ENCODE measurements around the gene TUBB2B. TPM values are rescaled to one million over a fixed set of nuclear protein-coding genes. Genes with fewer than 3 reads are reported as not detected.

The TUBB2B gene
- total RNA-seq, 4 donors from 2014 or later = 0.26 to 80.7 (median 4.3) TPM; not detected in 1

GRCh38 chr6:3218266-3218665 is 9.2 kb downstream of the TUBB2B start:
- Histone ChIP-seq H3K9me3 (no peaks in the 10 kb centered on the region), H3K27ac (no peak overlapping the region), H3K27me3 (no peaks in the 10 kb centered on the region), H3K36me3 (no peaks in the 10 kb centered on the region), H3K4me3 (no peak overlapping the region), H3K4me1 (no peaks in the 10 kb centered on the region)
- DNase-seq = no peak
- intact Hi-C loops (cut with DNase I; ENCODE audit: low total_unique reads) = no loop called here
- TF ChIP-seq POLR2A (IDR thresholded peaks at IDR 0.05) (no peak), CTCF (IDR thresholded peaks at IDR 0.05) (no peak)

GRCh38 chr6:3217286-3217685 is 10.2 kb downstream of the TUBB2B start:
- no peak for DNase-seq
- TF ChIP-seq CTCF (IDR thresholded peaks at IDR 0.05) (no peak), POLR2A (IDR thresholded peaks at IDR 0.05) (no peak)
- H3K9me3 ChIP-seq = no peaks in the 10 kb centered on the region
- intact Hi-C loops (cut with DNase I; ENCODE audit: low total_unique reads) = no loop called here
- H3K4me1 ChIP-seq = no peaks in the 10 kb centered on the region
- no peak overlapping the region for H3K27ac ChIP-seq
- H3K27me3 ChIP-seq = no peaks in the 10 kb centered on the region
- H3K4me3 ChIP-seq = no peak overlapping the region
- no peaks in the 10 kb centered on the region for H3K36me3 ChIP-seq

GRCh38 chr6:3214898-3215297 is 12.6 kb downstream of the TUBB2B start:
- Histone ChIP-seq H3K27me3 (no peaks in the 10 kb centered on the region), H3K4me1 (no peaks in the 10 kb centered on the region), H3K9me3 (no peaks in the 10 kb centered on the region), H3K4me3 (no peak overlapping the region), H3K36me3 (no peaks in the 10 kb centered on the region), H3K27ac (no peak overlapping the region)
- intact Hi-C loops (cut with DNase I; ENCODE audit: low total_unique reads) = no loop called here
- TF ChIP-seq CTCF (IDR thresholded peaks at IDR 0.05) = no peak
- TF ChIP-seq POLR2A (IDR thresholded peaks at IDR 0.05) = no peak
- no peak for DNase-seq

GRCh38 chr6:3213334-3213695 is 14.1 kb downstream of the TUBB2B start:
- no peaks in the 10 kb centered on the region for H3K9me3 ChIP-seq
- peaks cover 0 to 4% of the 10 kb centered on the region in 2 donors for H3K4me1 ChIP-seq
- intact Hi-C loops (cut with DNase I; ENCODE audit: low total_unique reads) = no loop called here
- no peak overlapping the region for H3K4me3 ChIP-seq
- no peaks in the 10 kb centered on the region for H3K27me3 ChIP-seq
- no peak overlapping the region for H3K27ac ChIP-seq
- DNase-seq = no peak
- H3K36me3 ChIP-seq = no peaks in the 10 kb centered on the region
- TF ChIP-seq POLR2A (IDR thresholded peaks at IDR 0.05) = no peak
- TF ChIP-seq CTCF (IDR thresholded peaks at IDR 0.05) = no peak

GRCh38 chr6:3212261-3212660 is 15.2 kb downstream of the TUBB2B start:
- Histone ChIP-seq H3K27ac (no peak overlapping the region), H3K4me3 (no peak overlapping the region), H3K27me3 (no peaks in the 10 kb centered on the region), H3K4me1 (peaks cover 0 to 4% of the 10 kb centered on the region in 2 donors), H3K9me3 (no peaks in the 10 kb centered on the region), H3K36me3 (no peaks in the 10 kb centered on the region)
- intact Hi-C loops (cut with DNase I; ENCODE audit: low total_unique reads) = no loop called here
- TF ChIP-seq CTCF (IDR thresholded peaks at IDR 0.05) (no peak), POLR2A (IDR thresholded peaks at IDR 0.05) (no peak)
- no peak for DNase-seq

All from uterus (tissue), 4 donors.